HG03565 (cell line): ENCODE measurements around the gene DIAPH2.
A peak's percentile ranks its signal among the peaks of the same experiment; 100 is the strongest.
"Not testable (repeated sequence)": the region's sequence is repeated elsewhere in the genome, so short reads cannot be mapped to it uniquely, and the experiment has no call there.

Experiments used
- ATAC-seq: cut with Tn5 transposase; IDR thresholded peaks from one replicate; pipeline ENCODE4 v1.9.1; 2021; ENCODE audit warnings: mild to moderate bottlenecking, moderate library complexity; ENCODE audit not compliant: unreplicated experiment

Gene DIAPH2

DNA sequence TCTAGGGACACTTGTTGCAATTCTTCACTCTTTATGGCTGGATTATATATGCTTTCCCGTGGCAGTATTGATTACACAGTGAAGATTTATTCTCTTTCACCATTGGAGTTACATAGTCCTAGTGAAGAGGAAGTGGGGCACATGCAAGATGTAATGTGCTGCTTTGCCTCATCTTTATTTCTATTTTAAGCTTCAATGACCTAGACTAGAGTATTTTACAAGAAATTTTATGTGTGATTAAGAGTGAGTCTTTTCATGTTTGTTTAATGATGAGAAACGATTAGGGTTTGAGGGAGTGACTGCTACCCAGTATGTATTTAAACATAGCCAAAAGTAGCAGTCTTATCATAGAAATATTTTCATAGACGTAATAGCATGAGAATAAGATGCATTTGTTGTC is 30.8 kb downstream of the DIAPH2 start:
- ATAC-seq = no peak

DNA sequence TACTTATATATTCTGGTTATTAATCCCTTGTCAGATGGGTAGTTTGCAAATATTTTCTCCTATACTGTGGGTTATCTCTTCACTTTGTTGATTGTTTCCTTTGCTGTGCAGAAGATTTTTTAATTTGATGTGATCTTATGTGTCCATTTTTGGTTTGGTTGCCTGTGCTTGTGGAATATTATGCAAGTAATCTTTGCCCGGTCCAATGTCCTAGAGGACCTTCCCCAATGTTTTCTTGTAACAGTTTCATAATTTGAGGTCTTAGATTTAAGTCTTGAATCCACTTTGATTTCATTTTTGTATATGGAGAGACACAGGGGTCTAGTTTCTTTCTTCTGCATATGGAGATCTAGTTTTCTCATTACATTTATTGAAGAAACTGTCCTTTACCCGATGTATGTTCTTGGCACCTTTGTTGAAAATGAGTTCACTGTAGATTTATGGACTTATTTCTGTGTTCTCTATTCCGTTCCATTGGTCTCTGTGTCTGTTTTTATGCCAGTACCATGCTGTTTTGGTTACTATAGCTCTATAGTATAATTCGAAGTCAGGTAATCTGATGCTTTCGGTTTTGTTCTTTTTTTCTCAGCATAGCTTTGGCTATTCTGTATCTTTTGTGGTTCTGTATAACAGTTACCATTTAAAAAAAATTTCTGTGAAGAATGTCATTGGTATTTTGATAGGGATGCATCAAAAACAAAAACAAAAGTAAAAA is 34.7 kb downstream of the DIAPH2 start:
- no peak for ATAC-seq

DNA sequence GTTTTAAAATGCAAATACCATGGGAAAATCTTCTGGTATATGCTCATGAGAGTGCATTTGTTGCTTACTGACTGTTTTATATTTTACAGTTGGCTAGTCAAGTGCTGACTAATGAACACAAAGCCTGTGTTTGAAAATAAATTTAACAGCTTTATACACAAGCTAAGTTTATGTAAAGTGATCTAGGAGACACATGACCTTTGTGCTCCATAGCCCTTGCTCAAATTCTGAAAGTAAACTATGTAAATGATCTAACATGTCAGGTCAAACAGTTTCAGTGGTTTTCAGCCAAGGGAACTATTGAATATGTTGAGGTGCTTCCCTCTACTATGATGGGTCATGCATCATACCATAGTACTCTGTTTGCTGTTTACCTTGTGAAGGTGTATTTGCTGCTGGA is 36.7 kb downstream of the DIAPH2 start:
- ATAC-seq = peak; percentile 100

DNA sequence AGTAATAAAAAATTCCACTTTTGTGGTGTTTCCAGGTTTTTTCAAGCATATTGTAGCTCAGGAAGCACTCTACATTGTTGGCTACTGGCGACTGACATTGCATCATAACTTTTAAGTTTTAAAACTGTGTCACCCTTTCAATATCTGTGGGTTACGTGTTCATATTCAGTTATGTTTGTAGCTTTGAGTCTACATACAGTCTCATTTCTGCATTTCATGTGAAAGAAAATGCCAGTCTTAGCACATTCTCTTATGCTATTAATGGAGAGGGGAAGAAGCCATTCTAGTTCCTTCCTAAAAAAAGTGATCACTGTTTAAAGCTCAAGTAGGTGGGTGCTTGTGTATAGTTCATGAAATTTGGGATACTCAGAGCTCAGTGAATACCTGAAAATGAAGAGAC is 38.1 kb downstream of the DIAPH2 start:
- no peak for ATAC-seq

DNA sequence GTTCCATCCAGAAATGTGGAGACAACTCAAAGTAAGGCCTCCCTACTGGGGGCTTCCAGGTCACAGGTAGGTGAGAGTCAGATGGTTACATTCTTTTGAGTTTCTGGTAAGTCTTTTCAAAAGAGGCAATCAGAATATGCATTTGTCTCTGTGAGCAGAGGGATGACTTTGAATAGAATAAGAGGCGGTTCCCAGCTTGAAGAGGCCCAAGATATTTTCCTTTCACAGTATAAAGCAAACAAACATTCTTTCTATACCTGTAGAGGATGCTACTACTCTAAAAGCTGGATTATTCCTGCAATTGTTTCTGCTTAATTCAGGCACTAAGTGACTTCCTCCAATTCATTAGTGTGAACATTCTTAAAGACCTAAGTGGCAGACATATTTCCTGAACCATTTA is 44.4 kb downstream of the DIAPH2 start:
- no peak for ATAC-seq

DNA sequence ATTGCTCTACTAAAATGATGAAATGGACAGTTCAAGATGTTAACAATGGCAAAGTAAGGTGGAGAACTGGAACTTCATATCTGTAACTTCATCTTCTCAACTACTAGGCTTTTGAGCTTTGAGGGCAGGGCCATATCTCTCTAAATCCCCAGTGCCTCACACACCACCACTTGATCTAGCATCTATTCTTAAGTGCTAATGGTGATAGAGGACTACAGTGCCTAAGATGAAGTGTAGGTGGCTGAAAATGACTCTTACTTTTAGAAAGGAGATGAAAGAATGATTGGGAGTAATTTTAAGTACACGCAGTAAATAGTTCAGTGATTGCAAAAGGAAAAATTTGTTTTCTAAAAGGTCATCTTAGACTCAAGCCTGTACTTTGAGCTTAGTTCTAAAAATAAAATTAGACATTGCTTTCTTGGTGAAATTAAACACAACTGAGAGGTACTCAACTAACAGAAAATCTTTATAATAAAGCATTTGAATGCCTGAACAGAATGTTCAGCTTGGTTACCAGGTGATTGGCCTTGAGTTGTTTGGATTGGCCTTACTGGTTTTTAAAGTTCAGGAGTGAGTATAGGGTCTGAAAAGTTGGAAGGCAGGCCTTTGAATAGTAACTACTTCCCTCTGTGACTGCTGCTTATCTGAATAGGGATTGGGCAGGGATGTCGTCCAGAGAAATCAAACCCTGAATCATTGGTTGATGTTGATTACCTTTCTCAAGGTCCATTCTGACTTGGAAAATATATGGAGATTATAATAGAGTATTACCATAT is 45.4 kb downstream of the DIAPH2 start:
- no peak for ATAC-seq

DNA sequence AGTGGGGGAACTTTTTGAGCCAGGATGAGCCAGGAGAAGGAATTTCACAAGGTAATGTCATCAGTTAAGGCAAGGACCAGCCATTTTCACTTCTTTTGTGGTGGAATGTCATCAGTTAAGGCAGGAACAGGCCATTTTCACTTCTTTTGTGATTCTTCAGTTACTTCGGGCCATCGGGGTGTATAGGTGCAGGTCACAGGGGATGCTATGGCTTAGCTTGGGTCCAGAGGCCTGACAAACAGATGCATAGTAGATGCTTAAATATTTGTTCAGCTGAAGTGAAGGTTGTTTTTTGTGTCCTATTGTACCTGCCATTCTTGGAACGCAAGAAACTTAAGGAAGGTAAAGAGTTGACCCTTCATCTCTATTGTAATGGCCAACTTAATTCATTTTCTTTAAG is 46.4 kb downstream of the DIAPH2 start:
- not testable (repeated sequence) for ATAC-seq

DNA sequence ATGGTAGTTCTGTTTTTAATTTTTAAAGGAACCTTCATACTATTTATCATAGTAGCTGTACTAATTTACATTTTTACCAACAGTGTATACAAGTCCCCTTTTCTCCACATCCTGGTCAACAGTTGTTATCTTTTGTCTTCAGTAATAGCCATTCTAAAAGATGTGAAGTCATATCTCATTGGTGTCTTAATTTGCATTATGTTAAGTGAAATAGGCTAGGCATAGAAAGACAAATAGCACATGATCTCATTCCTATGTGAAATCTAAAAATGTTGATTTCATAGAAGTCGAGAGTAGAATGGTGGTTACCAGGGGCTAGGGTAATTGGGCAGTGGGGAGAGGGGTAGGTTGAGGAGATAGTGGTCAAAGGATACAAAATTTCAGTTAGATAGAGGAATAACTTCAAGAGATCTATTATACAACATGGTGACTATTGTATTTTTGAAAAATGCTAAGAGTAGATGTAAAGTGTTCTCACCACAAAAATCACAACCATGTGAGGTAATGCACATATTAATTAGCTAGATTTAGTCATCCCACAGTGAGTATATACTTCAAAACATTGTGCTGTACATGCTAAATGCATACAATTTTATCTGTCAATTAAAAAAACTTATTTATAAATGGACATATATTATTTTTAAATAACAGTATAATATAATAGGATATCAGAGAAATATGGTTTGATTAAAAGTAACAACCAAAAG is 58.9 kb downstream of the DIAPH2 start:
- ATAC-seq = no peak

DNA sequence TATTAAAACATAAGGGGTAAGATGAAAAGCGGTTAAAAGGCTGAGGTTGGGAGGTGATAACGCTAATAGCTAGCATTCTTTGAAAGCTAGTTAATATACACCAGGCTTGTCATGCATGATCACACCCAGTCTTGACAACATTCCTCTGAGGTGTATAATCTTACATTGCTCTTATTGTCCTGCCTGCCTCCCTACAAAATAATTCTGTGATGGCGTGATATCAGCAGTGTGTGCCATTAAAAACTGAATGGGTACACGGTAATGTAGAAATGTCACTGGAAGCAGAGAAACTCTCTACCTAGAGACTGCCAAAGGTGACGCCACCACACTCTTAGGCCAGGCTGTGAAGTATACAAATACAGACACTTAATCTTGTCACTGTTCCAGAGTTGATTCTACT is 68.1 kb downstream of the DIAPH2 start:
- ATAC-seq = no peak

DNA sequence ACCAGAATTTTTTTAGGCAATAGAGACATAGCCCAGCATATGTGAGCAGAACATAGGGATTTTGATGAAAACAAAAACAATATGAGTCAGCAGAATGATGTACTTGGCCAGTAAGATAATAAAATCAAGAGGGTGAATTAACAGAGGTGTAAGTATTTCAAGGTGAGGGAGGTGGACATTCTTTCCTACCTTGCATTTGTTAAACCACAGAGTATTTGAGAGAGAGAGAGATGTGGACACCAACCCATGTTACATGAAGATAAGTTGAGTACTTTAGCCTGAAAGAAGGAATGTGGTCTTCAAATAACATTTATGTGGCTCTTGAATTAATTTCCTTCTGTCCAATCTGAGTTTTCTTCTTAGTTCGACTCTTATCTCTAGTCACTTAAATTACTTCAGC is 68.6 kb downstream of the DIAPH2 start:
- ATAC-seq = no peak

DNA sequence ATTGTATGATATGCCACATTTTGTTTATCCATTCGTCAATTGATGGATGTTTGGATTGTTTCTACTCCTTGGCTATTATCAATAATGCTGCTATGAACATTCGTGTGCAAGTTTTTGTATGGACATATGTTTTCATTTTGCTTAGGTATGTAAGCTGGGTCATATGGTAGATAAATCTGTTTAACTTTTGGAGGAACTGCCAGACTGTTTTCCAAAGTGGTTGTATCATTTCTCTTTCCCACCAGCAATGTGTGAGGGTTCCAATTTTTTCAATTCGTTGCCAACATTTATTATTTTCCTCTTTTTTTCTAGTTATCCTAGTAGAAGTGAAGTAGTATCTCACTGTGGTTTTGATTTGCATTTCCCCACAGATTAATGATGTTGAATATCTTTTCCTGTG is 71.8 kb downstream of the DIAPH2 start:
- no peak for ATAC-seq

DNA sequence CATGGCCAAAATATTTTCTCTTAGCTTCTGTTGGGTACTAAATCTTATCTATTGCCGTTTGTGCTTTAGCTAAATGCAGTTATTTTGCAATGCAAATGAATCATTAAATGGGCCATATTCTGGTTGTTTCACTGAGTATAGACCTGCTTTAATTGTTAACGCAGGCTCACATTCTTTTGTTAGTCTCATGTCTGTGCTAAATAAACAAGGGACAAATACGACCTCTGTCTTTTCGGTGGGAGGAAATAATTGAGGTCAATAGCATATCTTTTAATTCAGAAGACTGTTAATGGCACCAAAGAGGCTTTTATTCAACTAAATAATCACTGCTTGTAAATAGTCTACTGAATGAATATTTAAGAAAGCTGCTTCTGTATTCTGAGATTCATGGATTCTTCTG is 76.9 kb downstream of the DIAPH2 start:
- no peak for ATAC-seq

DNA sequence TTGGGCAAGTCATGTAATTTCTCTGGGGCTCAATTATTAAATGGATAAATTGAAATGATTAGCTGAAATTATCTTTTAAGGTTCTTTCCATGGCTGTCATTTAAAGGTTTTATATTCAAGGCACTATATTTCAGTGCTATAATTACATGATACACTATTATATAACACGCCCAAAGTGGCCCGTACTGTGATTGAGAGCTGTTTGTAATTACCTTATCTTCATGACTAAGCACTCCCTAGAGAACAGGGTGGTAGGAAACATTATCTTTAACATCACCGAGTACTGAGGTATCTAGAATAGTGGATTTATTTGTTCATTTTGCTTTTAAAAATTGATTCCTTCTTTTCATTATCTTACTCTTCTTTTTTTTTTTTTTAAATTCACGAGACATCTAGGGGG is 79.0 kb downstream of the DIAPH2 start:
- ATAC-seq = no peak

DNA sequence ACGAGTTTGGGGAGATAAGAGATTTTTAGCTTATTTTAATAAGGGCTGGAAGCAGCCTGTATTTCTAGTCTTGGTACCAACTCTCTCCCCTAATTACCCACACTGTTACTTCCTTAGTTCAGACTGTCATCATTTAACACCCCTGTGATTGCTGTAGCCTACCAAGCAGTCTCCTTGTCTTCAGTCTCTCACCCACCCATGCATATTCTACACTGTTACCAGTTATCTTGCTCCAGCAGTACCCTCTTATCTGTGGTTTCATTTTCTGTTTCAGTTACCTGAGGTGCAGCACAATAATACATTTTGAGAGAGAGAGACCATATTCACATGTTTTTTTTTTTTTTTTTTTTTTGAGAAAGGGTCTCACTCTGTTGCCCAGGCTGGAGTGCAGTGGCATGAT is 80.2 kb downstream of the DIAPH2 start:
- no peak for ATAC-seq

DNA sequence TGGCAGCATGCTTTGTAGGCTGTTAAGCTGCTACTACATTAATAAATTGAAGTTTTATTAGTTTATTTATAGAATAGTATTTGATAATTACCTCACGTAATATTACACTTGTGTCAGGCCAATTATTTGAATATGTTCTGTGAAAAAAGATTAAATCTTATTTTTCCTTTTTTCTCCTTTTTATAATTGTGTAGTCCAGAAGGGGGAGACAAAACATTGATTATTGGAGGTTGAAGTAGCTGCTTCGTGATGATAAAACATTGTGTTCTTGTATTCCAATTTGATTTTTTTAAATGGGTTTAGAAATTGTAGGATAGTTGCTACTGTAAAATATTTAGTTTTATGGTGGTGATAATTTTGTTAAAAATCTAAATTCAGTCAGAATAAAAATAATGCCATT is 85.7 kb downstream of the DIAPH2 start:
- ATAC-seq = no peak

DNA sequence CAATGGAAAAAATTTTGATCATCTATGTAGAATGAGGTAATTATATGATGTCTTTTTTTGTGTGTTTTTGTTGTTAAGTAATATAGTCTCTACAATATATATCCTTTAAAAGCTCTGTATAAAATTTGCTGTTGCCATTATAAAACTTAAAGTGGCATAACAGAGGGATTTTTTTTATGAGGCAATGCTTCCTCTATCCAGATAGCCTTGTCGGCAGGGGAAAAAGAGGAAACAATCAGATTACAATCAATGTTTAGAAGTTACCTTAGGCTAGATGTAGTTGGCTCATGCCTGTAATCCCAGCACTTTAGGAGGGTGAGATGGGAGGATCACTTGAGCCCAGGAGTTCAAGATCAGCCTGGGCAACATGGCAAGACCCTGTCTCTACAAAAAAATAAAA is 86.8 kb downstream of the DIAPH2 start:
- no peak for ATAC-seq

DNA sequence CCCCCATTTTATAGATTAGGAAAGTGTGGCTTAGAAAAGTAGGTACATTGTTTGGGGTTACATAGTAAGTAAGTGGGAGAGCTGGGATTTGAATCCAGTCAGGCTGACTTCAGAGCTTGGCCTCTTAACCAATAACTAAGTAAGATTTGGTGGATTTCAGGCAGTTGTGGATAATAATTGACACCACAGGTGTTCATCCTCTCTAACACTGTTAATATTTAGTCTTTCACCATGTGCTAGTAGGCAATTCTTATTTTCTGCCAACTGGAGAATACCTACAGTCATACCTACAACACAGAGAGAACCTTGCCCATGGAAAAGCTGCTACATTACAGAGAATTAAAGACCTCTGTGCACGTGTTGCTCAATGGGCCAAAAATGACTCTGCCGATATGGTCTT is 89.5 kb downstream of the DIAPH2 start:
- ATAC-seq = no peak

DNA sequence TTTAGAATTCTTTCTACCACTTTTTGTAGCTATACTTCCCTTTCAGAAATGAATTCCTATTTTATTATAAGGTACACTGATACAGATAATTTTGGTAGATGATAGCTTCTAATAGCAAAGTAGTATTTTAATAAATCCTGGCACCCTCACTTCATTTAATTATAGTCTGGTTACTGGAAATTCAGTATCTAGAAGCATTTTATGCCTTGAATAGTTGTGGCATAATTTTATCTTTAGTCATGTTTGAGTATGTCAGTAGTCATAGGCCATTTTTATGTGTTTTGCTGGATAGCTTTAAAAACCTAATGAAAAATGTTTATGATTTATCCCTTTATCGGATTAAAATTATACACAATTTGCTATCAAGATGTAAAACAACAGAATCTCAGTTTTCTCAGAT is 92.3 kb downstream of the DIAPH2 start:
- no peak for ATAC-seq

DNA sequence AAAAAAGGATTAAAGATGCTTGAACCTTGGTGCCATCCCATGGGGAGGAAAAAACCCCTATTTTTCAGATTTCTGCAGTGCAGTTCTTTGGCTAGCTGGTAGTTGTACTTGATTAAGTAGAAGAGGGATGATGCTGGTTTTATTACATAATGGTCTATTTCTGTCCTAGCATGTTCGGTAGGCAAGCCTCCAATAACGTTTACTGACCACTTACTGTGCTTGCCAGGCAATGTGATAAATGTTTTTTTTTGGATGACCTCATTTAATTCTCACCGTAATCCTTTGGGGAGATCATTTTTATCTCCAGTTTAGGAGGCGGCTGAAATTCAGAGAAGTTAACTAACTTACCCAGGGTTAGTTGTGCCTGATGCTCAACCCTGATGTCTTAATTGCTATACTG is 106.9 kb downstream of the DIAPH2 start:
- no peak for ATAC-seq

DNA sequence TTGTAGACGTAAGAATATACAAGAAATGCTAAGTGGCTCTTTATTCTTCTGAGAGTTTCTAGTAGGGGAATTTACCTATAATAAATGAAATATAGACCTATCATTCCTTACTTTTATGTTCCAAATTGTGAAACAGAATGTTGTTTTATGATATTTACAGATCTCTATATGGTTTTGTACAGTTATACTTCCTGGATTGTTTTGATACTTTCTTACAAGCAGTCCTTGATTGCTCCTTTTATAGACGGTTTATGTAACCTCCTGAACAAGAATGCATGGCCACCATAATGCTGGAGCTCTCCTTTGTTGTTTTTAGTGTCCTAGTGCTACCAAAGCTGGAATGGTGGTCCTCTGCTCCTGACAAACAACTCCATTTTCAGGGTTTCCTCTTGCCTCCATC is 107.4 kb downstream of the DIAPH2 start:
- ATAC-seq = no peak

DNA sequence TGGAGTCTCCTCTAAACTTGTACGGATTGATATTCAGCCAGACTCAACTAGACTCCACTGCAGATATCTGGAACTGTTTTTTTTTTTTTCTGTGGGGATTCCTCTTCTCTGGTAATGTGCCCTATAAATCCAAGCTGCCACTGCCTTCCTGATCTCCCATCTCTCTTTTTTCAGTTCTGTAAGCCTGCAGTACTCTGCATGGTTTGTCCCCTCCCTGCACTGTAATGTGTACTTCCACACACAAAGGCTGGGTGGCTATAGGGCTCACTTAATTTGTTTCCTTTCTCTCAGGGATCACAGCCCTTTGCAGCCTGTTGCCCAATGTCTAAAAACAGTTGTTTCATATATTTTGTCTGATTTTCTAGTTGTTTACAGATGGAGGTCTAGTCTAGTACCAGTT is 114.3 kb downstream of the DIAPH2 start:
- no peak for ATAC-seq

DNA sequence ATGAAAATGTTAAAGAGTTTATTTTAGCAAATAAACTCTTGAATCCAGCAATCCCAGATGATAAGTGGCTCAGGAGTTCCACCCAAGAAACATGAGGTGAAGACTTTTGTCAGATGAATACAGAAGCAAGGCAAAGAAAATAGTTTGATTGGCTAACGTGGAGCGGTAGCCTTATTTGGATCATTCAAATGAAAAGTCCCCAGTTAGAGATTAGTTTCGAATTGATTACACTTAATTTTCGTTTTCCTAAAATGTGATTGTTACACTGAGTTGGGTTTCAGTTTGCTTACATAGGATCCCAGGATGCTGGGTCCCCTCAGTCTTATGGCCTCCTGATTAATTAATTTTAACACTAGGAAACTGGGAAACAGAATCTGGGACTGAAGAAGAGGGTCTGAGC is 122.7 kb downstream of the DIAPH2 start:
- ATAC-seq = no peak
